H1 (cell line): Measurements from ENCODE around the gene CAVIN4. TPM values are rescaled to one million over a fixed set of nuclear protein-coding genes. Genes with fewer than 3 reads are reported as not detected.

ENCODE experiments used
- CTCF ChIA-PET: fragments of 300-600 bp; sonication (Branson Sonifier 250); formaldehyde crosslinking; loops from one replicate; lab custom pipeline; 2021; ENCODE audit not compliant: partially characterized antibody; lab: Charles Lee
- POLR2A ChIA-PET: fragments of 300-600 bp; sonication (Branson Sonifier 250); formaldehyde crosslinking; loops from one replicate; lab custom pipeline; 2021; ENCODE audit warnings: inconsistent platforms; ENCODE audit not compliant: partially characterized antibody; lab: Charles Lee
- DNase-seq, 2 experiments: peaks; one replicate each; pipeline versions ENCODE4 v3.0.0 to v3.0.0-alpha.2; 2010 to 2022; ENCODE audit warnings: low spot score in 2 of 2, low read depth in 1 of 2, mixed read lengths in 1 of 2
- FAIRE-seq: peaks from 2 replicates; lab custom pipeline; 2011; peaks lifted over from hg19 to GRCh38; lab: Jason Lieb, UNC
- H2AFZ ChIP-seq: 2 replicates; pipeline ENCODE4 v1.8.1; 2012; ENCODE audit warnings: low read length, inconsistent platforms
- H2AK5ac ChIP-seq: 2 replicates; pipeline ENCODE4 v1.6.1; 2013; ENCODE audit warnings: low read depth, low read length
- H2BK120ac ChIP-seq: replicated peaks from 2 replicates; pipeline ENCODE3; 2013; ENCODE audit warnings: low read depth, low read length, inconsistent platforms
- H2BK12ac ChIP-seq: 2 replicates; pipeline ENCODE4 v1.6.1; 2013; ENCODE audit warnings: low read depth, low read length
- H2BK15ac ChIP-seq: 2 replicates; pipeline ENCODE4 v1.6.1; 2013; ENCODE audit warnings: low read length
- H2BK20ac ChIP-seq: 2 replicates; pipeline ENCODE4 v1.6.1; 2013; ENCODE audit warnings: low read length
- H2BK5ac ChIP-seq: 2 replicates; pipeline ENCODE4 v1.6.1; 2013; ENCODE audit warnings: low read depth, low read length
- H3K14ac ChIP-seq: 2 replicates; pipeline ENCODE4 v1.6.1; 2013; ENCODE audit warnings: inconsistent platforms; ENCODE audit not compliant: insufficient read length
- H3K18ac ChIP-seq: 2 replicates; pipeline ENCODE4 v1.6.1; 2013; ENCODE audit warnings: low read length; ENCODE audit errors: extremely low read depth
- H3K23ac ChIP-seq: 2 replicates; pipeline ENCODE4 v1.6.1; 2013; ENCODE audit warnings: inconsistent platforms; ENCODE audit not compliant: insufficient read length
- H3K23me2 ChIP-seq: 2 replicates; pipeline ENCODE4 v1.6.1; 2013; ENCODE audit warnings: low read depth, low read length
- H3K27ac ChIP-seq: 2 replicates; pipeline ENCODE4 v1.6.1; 2011; ENCODE audit warnings: low read depth, low read length, inconsistent platforms
- H3K27me3 ChIP-seq, 4 experiments: replicated peaks in 1 of 4; 1 replicate in 1 of 4; 2 replicates in 3 of 4; pipeline versions ENCODE4 v1.6.1 to v1.8.1; 2011 to 2013; ENCODE audit warnings: low read length in 3 of 4, mild to moderate bottlenecking in 3 of 4, inconsistent platforms in 2 of 4, mixed read lengths in 2 of 4, moderate library complexity in 1 of 4; ENCODE audit not compliant: control insufficient read depth in 3 of 4, insufficient read depth in 3 of 4; ENCODE audit errors: extremely low read depth in 1 of 4
- H3K36me3 ChIP-seq, 4 experiments: 2 replicates each; pipeline versions ENCODE4 v1.6.1 to v1.8.1; 2011 to 2013; ENCODE audit warnings: mild to moderate bottlenecking in 4 of 4, low read length in 3 of 4, moderate library complexity in 2 of 4, control low read depth in 1 of 4, inconsistent platforms in 1 of 4; ENCODE audit not compliant: insufficient read depth in 4 of 4, control insufficient read depth in 2 of 4
- H3K4ac ChIP-seq: replicated peaks from 2 replicates; pipeline ENCODE3; 2013; ENCODE audit warnings: low read length, low read depth, mixed read lengths, inconsistent platforms; ENCODE audit not compliant: insufficient read length
- H3K4me1 ChIP-seq, 4 experiments: replicated peaks in 1 of 4; 1 replicate in 1 of 4; 2 replicates in 3 of 4; pipeline versions ENCODE4 v1.6.1 to v1.8.1; 2011 to 2013; ENCODE audit warnings: low read length in 3 of 4, inconsistent platforms in 2 of 4, mixed read lengths in 1 of 4; ENCODE audit not compliant: insufficient read depth in 4 of 4, control insufficient read depth in 3 of 4
- H3K4me2 ChIP-seq, 2 experiments: 2 replicates each; pipeline versions ENCODE4 v1.6.1 to v1.8.1; 2011 to 2013; ENCODE audit warnings: low read depth in 2 of 2, low read length in 2 of 2, control low read depth in 1 of 2, inconsistent platforms in 1 of 2, mild to moderate bottlenecking in 1 of 2; ENCODE audit not compliant: insufficient read depth in 1 of 2
- H3K4me3 ChIP-seq, 4 experiments: fragments of 200-600, 300-600 bp in 1 of 4; sonication (generic), shearing (Covaris generic), sonication (Bioruptor Twin) in 1 of 4; 2 replicates each; pipeline versions ENCODE4 v1.5.1 to v1.8.1; 2011 to 2016; ENCODE audit warnings: low read length in 4 of 4, low read depth in 3 of 4, control low read depth in 2 of 4, inconsistent platforms in 2 of 4, mild to moderate bottlenecking in 2 of 4, mixed read lengths in 1 of 4, moderate library complexity in 1 of 4; ENCODE audit not compliant: insufficient read depth in 2 of 4; ENCODE audit errors: extremely low read depth in 1 of 4
- H3K56ac ChIP-seq: replicated peaks from 2 replicates; pipeline ENCODE3; 2013; ENCODE audit warnings: low read depth, mild to moderate bottlenecking, mixed read lengths, low read length, inconsistent platforms; ENCODE audit not compliant: insufficient read length
- H3K79me1 ChIP-seq: 2 replicates; pipeline ENCODE4 v1.6.1; 2013; ENCODE audit warnings: low read depth, low read length, control low read depth
- H3K79me2 ChIP-seq, 2 experiments: 2 replicates each; pipeline versions ENCODE4 v1.6.1 to v1.8.1; 2012 to 2013; ENCODE audit warnings: low read length in 2 of 2, mild to moderate bottlenecking in 2 of 2, inconsistent platforms in 1 of 2; ENCODE audit not compliant: insufficient read depth in 2 of 2, control insufficient read depth in 1 of 2
- H3K9ac ChIP-seq, 4 experiments: replicated peaks in 1 of 4; 1 replicate in 1 of 4; 2 replicates in 3 of 4; pipeline versions ENCODE4 v1.6.1 to v1.8.1; 2011 to 2013; ENCODE audit warnings: low read depth in 3 of 4, low read length in 3 of 4, control low read depth in 2 of 4, mild to moderate bottlenecking in 2 of 4, moderate library complexity in 2 of 4, inconsistent platforms in 1 of 4; ENCODE audit errors: extremely low read depth in 1 of 4
- H3K9me3 ChIP-seq, 2 experiments: 2 replicates each; pipeline versions ENCODE4 v1.6.1 to v1.8.1; 2012 to 2013; ENCODE audit warnings: mild to moderate bottlenecking in 2 of 2, moderate library complexity in 2 of 2, control low read depth in 1 of 2, inconsistent platforms in 1 of 2, low read depth in 1 of 2, low read length in 1 of 2, mixed read lengths in 1 of 2; ENCODE audit not compliant: insufficient read depth in 2 of 2
- H4K20me1 ChIP-seq, 2 experiments: replicated peaks in 1 of 2; 2 replicates each; pipeline versions ENCODE3 to v1.8.1; 2011 to 2013; ENCODE audit warnings: inconsistent platforms in 2 of 2, low read length in 2 of 2, mild to moderate bottlenecking in 1 of 2; ENCODE audit not compliant: insufficient read depth in 2 of 2, control insufficient read depth in 1 of 2
- H4K5ac ChIP-seq: 2 replicates; pipeline ENCODE4 v1.6.1; 2013; ENCODE audit warnings: low read length, low read depth, mixed read lengths, inconsistent platforms; ENCODE audit not compliant: insufficient read length
- H4K8ac ChIP-seq: 2 replicates; pipeline ENCODE4 v1.8.0; 2013; ENCODE audit warnings: mild to moderate bottlenecking, moderate library complexity, low read length, inconsistent platforms; ENCODE audit not compliant: insufficient read depth; ENCODE audit errors: extremely low read depth
- H4K91ac ChIP-seq: replicated peaks from 2 replicates; pipeline ENCODE3; 2013; ENCODE audit warnings: low read length, mixed read lengths, inconsistent platforms; ENCODE audit not compliant: insufficient read length
- CBX8 ChIP-seq: fragments of 300-800, 300-1000 bp; sonication (generic); IDR thresholded peaks from 2 replicates; pipeline ENCODE4 v1.7.1; 2016; ENCODE audit warnings: low read depth, low read length, borderline replicate concordance
- GABPA ChIP-seq: IDR thresholded peaks from 2 replicates; pipeline ENCODE4 v1.6.1; 2011; ENCODE audit warnings: mild to moderate bottlenecking, low read length, moderate library complexity, borderline replicate concordance; ENCODE audit not compliant: insufficient read depth
- JUND ChIP-seq: IDR thresholded peaks from 2 replicates; pipeline ENCODE4 v1.6.1; 2011; ENCODE audit warnings: mild to moderate bottlenecking, improper control_type of control experiment, low read length
- MAFK ChIP-seq: IDR thresholded peaks from 2 replicates; pipeline ENCODE4 v1.6.1; 2012; ENCODE audit warnings: low read depth, mild to moderate bottlenecking, improper control_type of control experiment, low read length
- RFX5 ChIP-seq: IDR thresholded peaks from 2 replicates; pipeline ENCODE4 v1.6.1; 2011; ENCODE audit warnings: low read depth, low read length, improper control_type of control experiment, borderline replicate concordance
- RXRA ChIP-seq: IDR thresholded peaks from 2 replicates; pipeline ENCODE4 v1.6.1; 2011; ENCODE audit warnings: low read depth, mild to moderate bottlenecking, low read length, moderate library complexity; ENCODE audit not compliant: insufficient read depth
- SIN3A ChIP-seq, 2 experiments: IDR thresholded peaks in 1 of 2; conservative IDR thresholded peaks in 1 of 2; 2 replicates each; pipeline ENCODE4 v1.6.1; 2011 to 2012; ENCODE audit warnings: low read length in 2 of 2, improper control_type of control experiment in 1 of 2, low read depth in 1 of 2, mild to moderate bottlenecking in 1 of 2
- TAF1 ChIP-seq: IDR thresholded peaks from 2 replicates; pipeline ENCODE4 v1.6.1; 2011; ENCODE audit warnings: mild to moderate bottlenecking, low read depth, low read length
- TCF12 ChIP-seq: IDR thresholded peaks from 2 replicates; pipeline ENCODE4 v1.6.1; 2011; ENCODE audit warnings: low read depth, mild to moderate bottlenecking, low read length
- TEAD4 ChIP-seq: IDR thresholded peaks from 2 replicates; pipeline ENCODE4 v1.6.1; 2012; ENCODE audit warnings: low read depth, low read length, inconsistent platforms, mixed read lengths
- WGBS, 2 experiments: shearing (Covaris generic) in 1 of 2; methylation state at CpG; one replicate each; pipeline versions ENCODE4 v1.1.6 to v1.1.7; 2013 to 2015; ENCODE audit warnings: low lambda C conversion rate in 2 of 2, mixed read lengths in 2 of 2, inconsistent platforms in 1 of 2, low coverage in 1 of 2, missing lambda C conversion rate in 1 of 2; ENCODE audit not compliant: insufficient replicate concordance in 2 of 2, insufficient coverage in 1 of 2, insufficient read length in 1 of 2; ENCODE audit errors: extremely low coverage in 1 of 2, missing lambda C conversion rate in 1 of 2; 5-methylcytosine and 5-hydroxymethylcytosine counted together
- polyA plus RNA-seq, 7 experiments: library from polyadenylated mRNA; depleted of rRNA in 3 of 7; stranded (reverse) in 5 of 7; unstranded in 2 of 7; fragments of >200 nt in 5 of 7; fragments of 200-250 nt in 2 of 7; gene quantifications; 1 replicate in 5 of 7; 2 replicates in 1 of 7; 4 replicates in 1 of 7; pipeline versions ENCODE4 v1.2.1 to v1.2.3, GENCODE V29; 2011 to 2013; ENCODE audit warnings: missing spikeins in 2 of 7, mixed read lengths in 2 of 7
- total RNA-seq: library from RNA; stranded (reverse); fragmentation: NEBNext Ultra II Directional; extraction: Animal tissue kit (Norgen Biotek cat#: 25700); gene quantifications from 2 replicates; pipeline ENCODE4 v1.2.1, GENCODE V29; 2021

The CAVIN4 gene
- total and polyA plus RNA-seq, 2 of the 8 experiments (the other 6 are each of a cell fraction or from before 2014, with no cell fraction given), result 2.3 to 9.1 TPM

GRCh38 chr9:100589582-100589981, 11.7 kb downstream of the CAVIN4 start:
- ChIA-PET POLR2A (interaction anchor here (0.8 to 1.1 kb wide), 3 partner anchors 9 to 163 kb away, joined by 3 to 4 read pairs (median 3); no protein-coding TSS in a partner anchor), CTCF (interaction anchor here (2.9 kb wide), 1 partner anchor 12 kb away, joined by 12 read pairs; no protein-coding TSS in a partner anchor)
- no peaks in the 10 kb centered on the region for H3K27me3 ChIP-seq
- 90% methylated on average over 5 of the region's 5 CpGs; no CpG with 5 or more reads in 1 of the 2 experiments for WGBS, 2 experiments
- no peaks in the 10 kb centered on the region for H3K9me3 ChIP-seq
- H3K23me2 ChIP-seq, result no peaks in the 10 kb centered on the region; the same call in 1 of the 2 replicates
- no peaks in the 10 kb centered on the region for H3K79me2 ChIP-seq
- no peak overlapping the region for H3K18ac ChIP-seq
- H3K4me3 ChIP-seq, result no peak overlapping the region
- no peak overlapping the region for H2AFZ ChIP-seq
- H3K79me1 ChIP-seq, result no peaks in the 10 kb centered on the region
- no peak overlapping the region for H2BK15ac ChIP-seq
- no peak overlapping the region for H2BK20ac ChIP-seq
- H3K4me2 ChIP-seq, result no peak overlapping the region
- no peak for DNase-seq
- peaks cover 9 to 30% (median 21%) of the 10 kb centered on the region in 4 experiments; a peak in 6 of 8 replicates for H3K36me3 ChIP-seq
- H2BK12ac ChIP-seq, result no peak overlapping the region
- no peak overlapping the region for H2BK120ac ChIP-seq
- H3K4me1 ChIP-seq, result no peaks in the 10 kb centered on the region
- FAIRE-seq, result no peak
- no peak overlapping the region for H4K5ac ChIP-seq
- TF ChIP-seq GABPA (no peak), MAFK (no peak), RFX5 (no peak), TCF12 (no peak), SIN3A (conservative IDR thresholded peaks at IDR 0.05 in 1 of 2, IDR thresholded peaks at IDR 0.05 in 1 of 2; ENCODE audit: low read depth in 1 of 2, low read length in 2 of 2) (no peak), TEAD4 (no peak), TAF1 (no peak), CBX8 (no peak), JUND (no peak), RXRA (no peak)
- no peak overlapping the region for H2AK5ac ChIP-seq
- no peak overlapping the region for H3K9ac ChIP-seq
- H3K56ac ChIP-seq, result no peak overlapping the region
- no peaks in the 10 kb centered on the region for H4K20me1 ChIP-seq
- H4K91ac ChIP-seq, result no peak overlapping the region
- no peak overlapping the region for H3K23ac ChIP-seq
- H3K14ac ChIP-seq, result no peak overlapping the region
- no peak overlapping the region for H2BK5ac ChIP-seq
- no peak overlapping the region for H4K8ac ChIP-seq
- no peak overlapping the region for H3K4ac ChIP-seq
- H3K27ac ChIP-seq, result no peak overlapping the region
